GM12891 (cell line): ENCODE measurements around the gene DALRD3.

Experiments used
- PAX5 ChIP-seq: IDR thresholded peaks from 2 replicates; pipeline ENCODE4 v1.6.1; 2011; ENCODE audit warnings: low read length, moderate library complexity, mild to moderate bottlenecking; ENCODE audit not compliant: insufficient read depth, severe bottlenecking
- POLR2A ChIP-seq: IDR thresholded peaks from 2 replicates; pipeline ENCODE4 v1.6.1; 2011; ENCODE audit warnings: low read depth, low read length, control low read depth
- POLR2AphosphoS5 ChIP-seq: IDR thresholded peaks from 2 replicates; pipeline ENCODE4 v1.6.1; 2011; ENCODE audit warnings: low read depth, low read length, control low read depth
- POU2F2 ChIP-seq: IDR thresholded peaks from 2 replicates; pipeline ENCODE4 v1.6.1; 2011; ENCODE audit warnings: low read depth, mild to moderate bottlenecking, control low read depth, low read length, moderate library complexity
- SPI1 ChIP-seq: IDR thresholded peaks from 2 replicates; pipeline ENCODE4 v1.6.1; 2011; ENCODE audit warnings: low read depth, low read length, control low read depth
- TAF1 ChIP-seq: IDR thresholded peaks from 2 replicates; pipeline ENCODE4 v1.6.1; 2011; ENCODE audit warnings: low read depth, low read length, control low read depth

GRCh38 chr3:49057268-49057667 is 38.9 kb upstream of the DALRD3 start:
- TF ChIP-seq POLR2A (no peak), POLR2AphosphoS5 (no peak), TAF1 (no peak), SPI1 (no peak), PAX5 (no peak), POU2F2 (no peak)
